HUES6 (cell line): Measurements from ENCODE around the gene MGRN1.
A peak's percentile ranks its signal among the peaks of the same experiment; 100 is the strongest.

Experiments
- H3K27ac ChIP-seq: 2 replicates; pipeline ENCODE4 v1.7.0; 2013; ENCODE audit warnings: low read depth, mild to moderate bottlenecking, low read length, inconsistent platforms
- H3K27me3 ChIP-seq: 2 replicates; pipeline ENCODE4 v1.6.1; 2013; ENCODE audit warnings: low read length; ENCODE audit not compliant: control insufficient read depth, insufficient read depth
- H3K36me3 ChIP-seq: 2 replicates; pipeline ENCODE4 v1.6.1; 2013; ENCODE audit warnings: low read length; ENCODE audit not compliant: control insufficient read depth, insufficient read depth
- H3K4me1 ChIP-seq: 2 replicates; pipeline ENCODE4 v1.6.1; 2013; ENCODE audit warnings: low read length; ENCODE audit not compliant: control insufficient read depth, insufficient read depth
- H3K4me3 ChIP-seq: 2 replicates; pipeline ENCODE4 v1.5.1; 2013; ENCODE audit warnings: low read depth, low read length
- H3K9ac ChIP-seq: one replicate; pipeline ENCODE4 v1.6.1; 2013; ENCODE audit warnings: mild to moderate bottlenecking, low read length
- H3K9me3 ChIP-seq: 2 replicates; pipeline ENCODE4 v1.6.1; 2013; ENCODE audit warnings: low read depth, low read length; ENCODE audit not compliant: control insufficient read depth, insufficient read depth

The MGRN1 gene

GRCh38 chr16:4624015-4624826 is at the start of gene MGRN1:
TSS of gene MGRN1 (plus strand) at chr16:4624826. CDS start at chr16:4624961, 135 bp downstream.
- no peaks in the 10 kb centered on the region for H3K9me3 ChIP-seq
- peaks cover 11% of the 10 kb centered on the region for H3K4me1 ChIP-seq
- H3K9ac ChIP-seq: peak within 1 kb of the TSS; percentile 98
- peak within 1 kb of the TSS; percentile 97 for H3K27ac ChIP-seq
- no peaks in the 10 kb centered on the region for H3K27me3 ChIP-seq
- peak within 1 kb of the TSS; percentile 90 for H3K4me3 ChIP-seq
- H3K36me3 ChIP-seq: no peaks in the 10 kb centered on the region

- H3K27ac ChIP-seq: no peak overlapping the region
- H3K9ac ChIP-seq: no peak overlapping the region
These were observed 49.5 kb upstream of the MGRN1 start for GRCh38 chr16:4574919-4575705.

GRCh38 chr16:4576008-4576407 is 48.6 kb upstream of the MGRN1 start:
- Histone ChIP-seq H3K4me3 (no peak overlapping the region), H3K27ac (no peak overlapping the region), H3K4me1 (peaks cover 6% of the 10 kb centered on the region), H3K36me3 (no peaks in the 10 kb centered on the region), H3K27me3 (no peaks in the 10 kb centered on the region), H3K9ac (no peak overlapping the region), H3K9me3 (no peaks in the 10 kb centered on the region)

More at GRCh38 chr16:4574919-4575705, 49.5 kb upstream of the MGRN1 start:
- H3K4me3 ChIP-seq: no peak overlapping the region
- H3K9me3 ChIP-seq: no peaks in the 10 kb centered on the region
- no peaks in the 10 kb centered on the region for H3K36me3 ChIP-seq
- H3K4me1 ChIP-seq: peaks cover 13% of the 10 kb centered on the region
- H3K27me3 ChIP-seq: no peaks in the 10 kb centered on the region

- no peaks in the 10 kb centered on the region for H3K36me3 ChIP-seq
- no peaks in the 10 kb centered on the region for H3K4me1 ChIP-seq
- H3K9me3 ChIP-seq: no peaks in the 10 kb centered on the region
- no peak overlapping the region for H3K27ac ChIP-seq
- H3K27me3 ChIP-seq: no peaks in the 10 kb centered on the region
- H3K4me3 ChIP-seq: no peak overlapping the region
- H3K9ac ChIP-seq: no peak overlapping the region
These were observed 45.6 kb upstream of the MGRN1 start for GRCh38 chr16:4578961-4579530.

GRCh38 chr16:4580250-4580649 is 44.4 kb upstream of the MGRN1 start:
- H3K4me3 ChIP-seq: no peak overlapping the region
- no peak overlapping the region for H3K9ac ChIP-seq
- no peak overlapping the region for H3K27ac ChIP-seq
- H3K9me3 ChIP-seq: no peaks in the 10 kb centered on the region
- H3K27me3 ChIP-seq: no peaks in the 10 kb centered on the region
- H3K36me3 ChIP-seq: no peaks in the 10 kb centered on the region
- H3K4me1 ChIP-seq: peaks cover 4% of the 10 kb centered on the region

- Histone ChIP-seq H3K9ac (no peak overlapping the region), H3K27ac (no peak overlapping the region), H3K36me3 (no peaks in the 10 kb centered on the region), H3K4me1 (peaks cover 5% of the 10 kb centered on the region), H3K27me3 (no peaks in the 10 kb centered on the region), H3K9me3 (peaks cover 11% of the 10 kb centered on the region), H3K4me3 (no peak overlapping the region)
These were observed 40.7 kb upstream of the MGRN1 start for GRCh38 chr16:4583906-4584305.

GRCh38 chr16:4586291-4586690 is 38.3 kb upstream of the MGRN1 start:
- H3K36me3 ChIP-seq: no peaks in the 10 kb centered on the region
- H3K4me3 ChIP-seq: no peak overlapping the region
- no peak overlapping the region for H3K27ac ChIP-seq
- H3K9ac ChIP-seq: no peak overlapping the region
- H3K9me3 ChIP-seq: peaks cover 13% of the 10 kb centered on the region
- H3K27me3 ChIP-seq: no peaks in the 10 kb centered on the region
- H3K4me1 ChIP-seq: peaks cover 5% of the 10 kb centered on the region

GRCh38 chr16:4588386-4588785 is 36.2 kb upstream of the MGRN1 start:
- H3K9ac ChIP-seq: no peak overlapping the region
- no peak overlapping the region for H3K27ac ChIP-seq
- no peaks in the 10 kb centered on the region for H3K27me3 ChIP-seq
- no peak overlapping the region for H3K4me3 ChIP-seq
- peaks cover 17% of the 10 kb centered on the region for H3K4me1 ChIP-seq
- peaks cover 13% of the 10 kb centered on the region for H3K9me3 ChIP-seq
- no peaks in the 10 kb centered on the region for H3K36me3 ChIP-seq

GRCh38 chr16:4588961-4589360 is 35.7 kb upstream of the MGRN1 start:
- no peak overlapping the region for H3K27ac ChIP-seq
- H3K36me3 ChIP-seq: no peaks in the 10 kb centered on the region
- no peaks in the 10 kb centered on the region for H3K27me3 ChIP-seq
- peaks cover 23% of the 10 kb centered on the region for H3K4me1 ChIP-seq
- no peak overlapping the region for H3K9ac ChIP-seq
- no peak overlapping the region for H3K4me3 ChIP-seq
- peaks cover 13% of the 10 kb centered on the region for H3K9me3 ChIP-seq

- no peaks in the 10 kb centered on the region for H3K27me3 ChIP-seq
- peaks cover 26% of the 10 kb centered on the region for H3K4me1 ChIP-seq
- H3K9me3 ChIP-seq: peaks cover 13% of the 10 kb centered on the region
These were observed 33.4 kb upstream of the MGRN1 start for GRCh38 chr16:4591191-4591590.

More at GRCh38 chr16:4591191-4591590, 33.4 kb upstream of the MGRN1 start:
- H3K36me3 ChIP-seq: no peaks in the 10 kb centered on the region
- H3K9ac ChIP-seq: no peak overlapping the region
- H3K4me3 ChIP-seq: no peak overlapping the region
- no peak overlapping the region for H3K27ac ChIP-seq
